Skeletal muscle satellite cell (primary cell): ENCODE data around the gene CPZ.

ENCODE experiments used
- H3K27me3 ChIP-seq: 2 replicates; pipeline ENCODE4 v1.7.0; 2013; ENCODE audit warnings: low read length; ENCODE audit not compliant: control insufficient read depth, insufficient read depth
- H3K36me3 ChIP-seq: 2 replicates; pipeline ENCODE4 v1.7.0; 2013; ENCODE audit warnings: mild to moderate bottlenecking, control low read depth, low read length; ENCODE audit not compliant: insufficient read depth
- H3K4me1 ChIP-seq: 2 replicates; pipeline ENCODE4 v1.7.0; 2013; ENCODE audit warnings: low read length; ENCODE audit not compliant: control insufficient read depth, insufficient read depth
- H3K4me2 ChIP-seq: 2 replicates; pipeline ENCODE4 v1.7.0; 2013; ENCODE audit warnings: mild to moderate bottlenecking, low read length
- H3K4me3 ChIP-seq: 2 replicates; pipeline ENCODE4 v1.7.0; 2013; ENCODE audit warnings: low read length
- H3K9ac ChIP-seq: 2 replicates; pipeline ENCODE4 v1.7.0; 2013; ENCODE audit warnings: mild to moderate bottlenecking, low read depth, low read length, moderate library complexity
- H3K9me3 ChIP-seq: replicated peaks from 2 replicates; pipeline ENCODE4 v1.7.0; 2013; ENCODE audit warnings: mild to moderate bottlenecking, control low read depth, low read length

Gene CPZ

DNA sequence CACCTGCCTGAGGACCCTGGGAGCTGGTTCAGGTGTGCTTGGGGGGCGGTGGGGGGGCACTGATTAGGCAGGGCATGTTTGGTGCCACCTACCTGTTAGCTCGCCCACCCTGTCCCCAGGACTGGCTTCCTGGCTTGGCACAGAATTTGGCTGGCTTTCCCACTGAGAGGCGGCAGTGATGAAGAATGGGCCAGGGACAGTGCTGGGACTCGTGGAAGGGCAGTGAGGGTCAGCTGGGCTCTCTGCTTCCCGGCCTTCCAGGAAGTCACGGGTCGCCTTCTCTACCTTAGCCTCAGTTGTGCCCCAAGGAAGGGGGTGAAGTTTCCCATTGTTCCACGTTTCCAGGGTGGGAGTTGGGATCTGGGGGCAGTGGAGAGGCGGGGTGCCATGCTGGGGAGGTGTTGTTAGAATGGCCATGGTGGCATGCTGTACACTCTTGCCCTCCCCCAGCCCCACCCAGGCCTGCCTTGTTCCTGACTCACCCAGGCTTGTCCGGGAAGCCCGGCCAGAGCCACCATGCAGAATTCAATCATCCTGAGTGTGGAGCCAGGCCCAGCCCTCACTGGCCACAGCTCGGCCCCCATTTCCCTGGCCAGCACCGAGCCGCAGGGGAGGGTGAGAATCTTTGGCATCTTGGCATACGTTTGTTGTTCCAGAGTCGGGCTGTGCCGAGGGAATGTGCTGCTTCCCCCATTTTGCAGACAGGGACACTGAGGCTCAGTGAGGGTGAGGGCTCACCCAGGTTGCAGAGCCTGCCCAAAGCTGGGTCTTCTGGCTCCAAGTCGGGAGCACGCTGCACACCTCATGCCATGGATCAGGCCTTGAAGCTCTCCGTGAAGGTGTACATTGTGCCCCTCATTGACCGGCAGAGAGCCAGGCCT is 34.2 kb upstream of the CPZ start:
- H3K9me3 ChIP-seq, result no peaks in the 10 kb centered on the region
- H3K4me2 ChIP-seq, result peak overlapping the region; percentile 28
- H3K9ac ChIP-seq, result no peak overlapping the region
- no peak overlapping the region for H3K4me3 ChIP-seq
- peaks cover 19% of the 10 kb centered on the region for H3K4me1 ChIP-seq
- no peaks in the 10 kb centered on the region for H3K36me3 ChIP-seq
- H3K27me3 ChIP-seq, result no peaks in the 10 kb centered on the region

DNA sequence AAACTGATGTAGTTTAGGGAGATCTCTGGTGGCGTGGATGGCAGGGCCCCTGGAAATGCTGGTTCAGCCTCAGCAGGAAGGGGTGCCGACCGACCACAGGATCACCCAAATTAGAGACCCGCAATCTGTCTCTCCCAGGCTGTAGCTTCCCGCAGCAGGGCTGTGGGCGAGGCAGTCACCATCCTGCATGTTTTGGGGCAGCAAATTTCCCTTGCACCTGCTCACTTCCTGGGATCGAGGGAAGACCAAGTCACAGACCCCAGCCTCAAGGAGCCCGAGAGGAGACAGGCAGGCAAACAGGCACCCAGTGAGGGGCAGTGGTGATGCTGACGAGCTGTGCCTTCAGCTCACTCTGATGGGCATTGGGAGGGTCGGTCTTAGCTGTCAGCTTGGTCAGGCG is 33.6 kb upstream of the CPZ start:
- Histone ChIP-seq H3K4me3 (no peak overlapping the region), H3K4me2 (no peak overlapping the region)

DNA sequence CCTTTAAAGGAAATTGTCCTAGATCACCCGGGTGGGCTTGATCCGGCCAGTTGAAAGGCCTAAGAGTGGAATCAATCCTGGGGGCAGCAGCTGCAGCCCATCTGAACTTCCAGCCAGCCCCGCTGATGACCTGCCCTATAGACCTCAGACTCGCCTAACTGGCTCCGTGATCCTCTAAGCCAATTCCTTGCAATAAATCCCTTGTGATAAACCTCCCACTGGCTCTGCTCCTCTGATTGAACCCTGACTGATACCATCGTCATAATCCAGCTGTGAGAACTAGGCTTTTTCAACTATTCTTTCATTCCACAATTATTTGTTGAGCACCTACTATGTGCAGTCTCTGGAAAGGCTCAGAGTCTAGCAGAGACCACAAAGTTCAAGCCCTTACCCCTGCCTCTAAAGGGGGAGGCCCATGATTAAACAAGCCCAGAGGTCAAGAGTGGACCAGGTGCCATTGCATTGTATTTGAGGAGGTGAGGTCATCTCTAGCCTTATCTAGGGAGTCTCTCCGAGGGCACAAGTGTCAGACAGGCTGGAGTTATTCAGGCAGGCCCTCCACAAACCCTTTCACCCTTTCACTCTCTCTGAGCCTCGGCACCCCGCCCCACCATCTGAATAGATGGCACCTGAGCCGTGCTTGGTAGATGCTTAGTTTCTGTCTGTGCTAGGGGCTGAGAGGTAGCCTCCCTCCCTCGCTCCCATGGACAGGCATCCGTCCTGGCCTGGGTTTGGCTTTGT is 32.9 kb upstream of the CPZ start:
- Histone ChIP-seq H3K4me3 (no peak overlapping the region), H3K4me2 (no peak overlapping the region), H3K27me3 (no peaks in the 10 kb centered on the region), H3K9ac (no peak overlapping the region), H3K4me1 (peaks cover 19% of the 10 kb centered on the region), H3K9me3 (no peaks in the 10 kb centered on the region), H3K36me3 (no peaks in the 10 kb centered on the region)

More for the DNA sequence above, 33.6 kb upstream of the CPZ start:
- Histone ChIP-seq H3K9me3 (no peaks in the 10 kb centered on the region), H3K27me3 (no peaks in the 10 kb centered on the region), H3K4me1 (peaks cover 19% of the 10 kb centered on the region), H3K9ac (no peak overlapping the region), H3K36me3 (no peaks in the 10 kb centered on the region)

DNA sequence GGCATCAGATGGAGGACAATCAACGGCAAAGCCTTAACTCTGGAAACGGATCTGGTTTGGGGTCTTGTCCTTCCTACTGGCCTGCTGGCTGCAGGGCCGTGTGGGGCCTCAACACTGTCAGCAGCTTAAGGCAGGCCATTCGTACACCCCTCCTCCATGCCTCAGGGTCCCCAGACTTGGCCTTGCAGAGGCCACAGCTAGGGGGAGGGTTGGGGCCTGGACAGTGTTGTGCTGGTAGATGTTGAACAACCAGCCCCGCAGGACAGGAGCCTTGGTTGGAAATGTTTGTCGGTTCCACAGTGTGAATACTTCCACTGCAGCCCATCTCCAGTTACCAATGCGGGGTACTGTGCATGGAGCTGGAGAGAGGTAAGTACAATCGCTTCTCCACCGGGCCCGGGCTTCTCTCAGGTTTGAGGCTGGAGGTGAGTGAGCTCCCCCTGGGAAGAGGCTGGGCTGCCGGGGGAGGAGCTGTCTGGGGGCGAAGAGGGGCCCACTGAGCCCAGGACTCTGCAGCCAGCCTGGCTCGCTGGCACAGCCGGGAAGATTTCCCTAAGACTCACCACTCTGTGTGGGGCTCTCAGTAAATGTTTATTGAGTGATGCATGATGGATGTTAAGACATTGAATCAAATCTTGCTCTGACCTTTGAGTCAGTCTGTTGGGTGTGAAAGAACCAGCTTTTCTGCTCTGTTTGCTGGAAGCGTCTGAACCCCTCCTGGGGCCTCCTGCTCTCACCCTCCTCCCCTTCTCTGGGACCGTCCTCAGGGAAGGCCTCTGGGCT is 32.1 kb upstream of the CPZ start:
- H3K9ac ChIP-seq, result no peak overlapping the region
- H3K9me3 ChIP-seq, result no peaks in the 10 kb centered on the region
- H3K4me2 ChIP-seq, result no peak overlapping the region
- no peak overlapping the region for H3K4me3 ChIP-seq
- H3K36me3 ChIP-seq, result no peaks in the 10 kb centered on the region
- H3K27me3 ChIP-seq, result no peaks in the 10 kb centered on the region
- H3K4me1 ChIP-seq, result peaks cover 19% of the 10 kb centered on the region

DNA sequence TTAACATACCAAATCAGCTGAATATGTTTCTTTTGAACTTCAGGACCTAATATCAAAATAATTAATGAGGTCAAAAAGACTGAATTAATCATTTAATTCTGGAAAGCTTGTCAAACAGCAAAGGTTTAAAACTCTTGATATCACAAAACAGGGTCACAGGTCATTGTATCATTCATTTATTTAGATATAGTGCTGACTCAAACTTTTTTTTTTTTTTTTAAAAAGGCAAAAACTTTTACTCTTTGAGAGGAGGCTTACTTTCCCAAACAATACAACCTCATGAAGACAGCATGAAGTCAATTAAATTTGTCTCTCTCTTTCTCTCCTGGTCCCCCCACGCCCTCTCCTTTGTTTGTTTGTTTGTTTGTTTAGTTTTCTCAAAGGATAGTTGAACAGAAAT is 28.0 kb upstream of the CPZ start:
- Histone ChIP-seq H3K4me1 (no peaks in the 10 kb centered on the region), H3K4me3 (no peak overlapping the region), H3K9ac (no peak overlapping the region), H3K27me3 (peaks cover 12% of the 10 kb centered on the region), H3K36me3 (no peaks in the 10 kb centered on the region), H3K9me3 (no peaks in the 10 kb centered on the region), H3K4me2 (no peak overlapping the region)

DNA sequence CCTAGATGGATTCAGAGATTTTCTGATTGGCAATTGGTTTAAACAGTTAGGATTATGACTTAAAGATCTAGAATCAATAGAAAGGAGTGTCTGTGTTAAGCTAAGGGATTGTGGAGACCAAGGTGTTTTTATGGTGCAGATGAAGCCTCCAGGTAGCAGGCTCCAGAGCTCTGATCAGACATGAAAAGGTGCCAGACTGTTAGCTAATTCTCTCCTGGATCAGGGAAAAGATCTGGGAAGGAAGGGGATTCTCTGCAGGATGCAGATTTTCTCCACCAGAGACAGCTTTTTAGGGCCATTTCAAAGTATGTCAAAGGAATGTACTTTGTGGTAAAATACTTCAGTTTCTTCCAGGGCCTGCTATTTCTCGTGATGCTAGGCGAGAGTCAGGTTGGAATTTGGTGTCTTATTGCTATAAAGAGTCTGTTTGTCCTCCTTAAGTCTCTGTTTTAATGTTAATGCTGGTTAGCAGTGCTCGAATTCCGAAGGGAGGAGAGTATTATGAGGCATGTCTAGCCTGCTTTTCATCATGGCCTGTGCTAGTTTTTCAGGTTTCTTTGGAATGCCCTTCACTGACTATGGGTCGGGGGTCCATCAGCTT is 24.4 kb upstream of the CPZ start:
- no peaks in the 10 kb centered on the region for H3K36me3 ChIP-seq
- H3K9ac ChIP-seq, result no peak overlapping the region
- H3K4me2 ChIP-seq, result no peak overlapping the region
- no peak overlapping the region for H3K4me3 ChIP-seq
- no peaks in the 10 kb centered on the region for H3K9me3 ChIP-seq
- no peaks in the 10 kb centered on the region for H3K4me1 ChIP-seq
- peaks cover 18% of the 10 kb centered on the region for H3K27me3 ChIP-seq

DNA sequence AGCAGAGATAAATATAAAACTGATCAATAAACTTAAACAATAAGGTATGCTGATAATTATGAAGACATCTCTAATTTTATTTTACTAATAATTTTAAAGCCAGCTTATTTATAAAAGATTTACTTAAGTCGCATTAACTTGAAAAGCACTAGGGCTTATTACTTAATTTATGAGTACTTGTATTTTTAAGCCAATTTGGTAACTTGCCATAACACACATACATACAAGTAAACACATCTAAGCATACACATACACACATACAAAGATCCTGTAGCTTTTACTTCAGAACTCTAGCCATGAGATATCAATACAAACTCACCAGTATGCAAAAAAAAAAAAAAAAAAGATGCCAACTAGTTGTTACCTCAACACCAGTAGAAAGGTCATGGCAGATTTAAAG is 22.4 kb upstream of the CPZ start:
- no peak overlapping the region for H3K4me2 ChIP-seq
- no peak overlapping the region for H3K4me3 ChIP-seq
- H3K4me1 ChIP-seq, result no peaks in the 10 kb centered on the region
- H3K27me3 ChIP-seq, result peaks cover 26% of the 10 kb centered on the region
- no peaks in the 10 kb centered on the region for H3K36me3 ChIP-seq
- H3K9ac ChIP-seq, result no peak overlapping the region
- H3K9me3 ChIP-seq, result no peaks in the 10 kb centered on the region

DNA sequence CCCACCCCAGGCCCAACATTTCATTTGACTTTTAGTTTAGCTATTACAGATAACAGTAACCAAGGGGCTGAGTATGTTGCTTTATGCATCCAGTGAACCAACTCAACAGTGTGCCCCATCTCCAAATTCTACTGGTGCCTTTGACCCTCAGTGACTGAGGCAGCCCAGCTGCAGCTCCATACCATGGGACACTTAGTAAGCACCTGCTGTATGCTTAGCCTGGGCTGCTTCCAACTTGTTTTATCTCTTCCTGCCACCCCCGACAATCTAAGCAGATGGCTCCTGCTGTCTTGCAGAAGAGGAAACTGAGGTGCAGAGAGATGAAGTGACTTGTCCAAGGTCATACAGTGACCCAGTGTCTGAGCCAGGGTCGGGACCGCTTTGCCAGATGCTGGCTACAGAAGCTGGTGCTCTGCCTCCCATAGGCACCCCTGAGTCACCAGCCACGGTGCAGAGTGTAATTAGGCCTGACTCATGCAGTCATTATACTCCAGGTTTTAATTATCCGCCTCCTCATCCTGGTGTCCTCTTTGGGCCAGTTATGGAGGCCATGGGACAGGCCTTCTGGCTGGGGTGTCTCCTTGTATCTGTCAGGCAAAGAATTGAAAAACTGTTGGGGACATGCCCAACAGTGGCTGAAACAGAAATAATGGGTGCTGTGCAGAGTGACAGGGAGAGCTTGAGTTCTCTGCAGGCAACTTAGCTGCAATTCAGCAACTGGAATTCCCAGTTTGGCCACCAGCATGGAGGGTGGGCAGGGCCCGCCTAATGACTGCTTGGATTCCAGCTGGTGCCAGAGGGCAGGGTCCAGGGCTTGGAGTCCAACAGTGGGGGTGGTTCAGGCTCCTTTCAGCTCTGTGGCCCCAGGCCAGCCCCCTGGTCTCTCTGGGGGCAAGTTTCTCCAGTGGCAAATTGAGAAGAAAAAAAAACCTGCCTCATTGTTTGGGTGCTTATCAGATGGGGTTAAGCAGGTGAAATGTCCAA is 20.6 kb upstream of the CPZ start:
- no peak overlapping the region for H3K4me3 ChIP-seq
- H3K9ac ChIP-seq, result no peak overlapping the region
- no peaks in the 10 kb centered on the region for H3K4me1 ChIP-seq
- no peak overlapping the region for H3K4me2 ChIP-seq
- no peaks in the 10 kb centered on the region for H3K9me3 ChIP-seq
- no peaks in the 10 kb centered on the region for H3K36me3 ChIP-seq
- peaks cover 29% of the 10 kb centered on the region for H3K27me3 ChIP-seq

DNA sequence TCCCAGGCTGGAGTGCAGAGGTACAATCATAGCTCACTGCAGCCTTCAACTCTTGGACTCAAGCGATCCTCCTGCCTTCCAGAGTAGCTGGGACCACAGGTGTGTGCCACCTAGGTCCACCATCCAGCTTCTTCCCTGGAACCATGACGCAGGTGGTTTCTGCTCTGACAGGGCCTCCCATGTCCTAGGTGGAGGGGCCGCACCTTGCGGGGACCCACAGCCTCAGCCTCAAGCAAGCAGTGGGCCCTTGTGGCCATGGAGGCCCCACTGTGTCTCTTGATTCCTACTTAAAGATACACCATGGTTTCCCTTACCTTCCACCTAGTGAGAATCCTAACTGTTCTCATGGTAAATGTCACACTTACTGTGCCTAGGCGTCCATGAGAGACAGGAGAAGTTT is 19.3 kb upstream of the CPZ start:
- Histone ChIP-seq H3K36me3 (no peaks in the 10 kb centered on the region), H3K4me1 (no peaks in the 10 kb centered on the region), H3K9me3 (no peaks in the 10 kb centered on the region), H3K4me2 (no peak overlapping the region), H3K9ac (no peak overlapping the region), H3K4me3 (no peak overlapping the region), H3K27me3 (peaks cover 30% of the 10 kb centered on the region)

DNA sequence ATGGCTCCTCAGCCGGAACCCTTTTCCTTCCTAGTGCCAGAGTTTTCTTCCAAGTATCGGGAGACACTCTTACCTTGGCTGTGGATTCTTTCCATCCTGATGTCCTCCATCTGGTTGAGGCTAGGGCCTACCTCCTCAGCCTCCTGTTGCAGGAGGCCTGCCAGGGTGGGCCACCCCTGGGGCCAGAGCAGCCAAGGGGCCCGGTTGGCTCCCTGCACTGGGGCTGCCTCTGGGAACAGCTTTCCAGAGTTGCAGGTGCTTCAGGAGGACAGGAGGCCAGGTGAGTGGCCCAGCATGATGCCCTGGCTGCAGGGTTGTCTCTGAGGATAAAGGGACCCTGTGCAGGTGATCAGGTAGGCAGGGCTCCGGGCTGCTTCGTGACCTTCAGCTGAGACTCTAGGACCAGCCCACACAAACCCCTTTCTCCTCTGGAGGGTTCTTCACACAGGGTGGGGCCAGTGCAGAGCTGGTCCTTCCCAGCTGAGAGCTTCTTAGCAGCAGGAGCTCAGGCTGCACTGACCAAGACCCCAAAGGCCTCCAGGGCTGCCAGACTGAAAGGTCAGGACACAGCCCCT is 17.7 kb upstream of the CPZ start:
- Histone ChIP-seq H3K36me3 (no peaks in the 10 kb centered on the region), H3K4me3 (no peak overlapping the region), H3K9me3 (no peaks in the 10 kb centered on the region), H3K27me3 (peaks cover 45% of the 10 kb centered on the region), H3K9ac (no peak overlapping the region), H3K4me1 (no peaks in the 10 kb centered on the region), H3K4me2 (no peak overlapping the region)
